H9 (cell line): ENCODE results near the gene CDK2. TPM values are rescaled to one million over a fixed set of nuclear protein-coding genes. Genes with fewer than 3 reads are reported as not detected.

Experiments used
- DNase-seq: peaks from one replicate; pipeline ENCODE4 v3.0.0-alpha.2; 2017
- H2AFZ ChIP-seq: one replicate; pipeline ENCODE4 v1.6.1; 2013; ENCODE audit warnings: mild to moderate bottlenecking, low read length, control low read depth, moderate library complexity
- H2AK5ac ChIP-seq: 2 replicates; pipeline ENCODE4 v1.6.1; 2013; ENCODE audit warnings: low read length, control low read depth, mixed read lengths; ENCODE audit not compliant: insufficient read length
- H2BK120ac ChIP-seq: one replicate; pipeline ENCODE4 v1.6.1; 2013; ENCODE audit warnings: low read depth, mild to moderate bottlenecking, low read length, control low read depth, inconsistent platforms; ENCODE audit not compliant: poor library complexity, severe bottlenecking
- H2BK12ac ChIP-seq: 2 replicates; pipeline ENCODE4 v1.6.1; 2013; ENCODE audit warnings: low read length, control low read depth, mixed read lengths, low read depth; ENCODE audit not compliant: insufficient read length
- H2BK15ac ChIP-seq: 2 replicates; pipeline ENCODE4 v1.6.1; 2013; ENCODE audit warnings: low read depth, low read length, control low read depth
- H2BK20ac ChIP-seq: one replicate; pipeline ENCODE4 v1.6.1; 2013; ENCODE audit warnings: low read depth, mild to moderate bottlenecking, low read length, control low read depth, inconsistent platforms; ENCODE audit not compliant: poor library complexity, severe bottlenecking
- H2BK5ac ChIP-seq: 2 replicates; pipeline ENCODE4 v1.6.1; 2013; ENCODE audit warnings: low read length, control low read depth, mixed read lengths; ENCODE audit not compliant: insufficient read length
- H3K14ac ChIP-seq: 2 replicates; pipeline ENCODE4 v1.6.1; 2013; ENCODE audit warnings: low read length, control low read depth; ENCODE audit not compliant: insufficient read depth
- H3K18ac ChIP-seq: 2 replicates; pipeline ENCODE4 v1.6.1; 2013; ENCODE audit warnings: low read depth, mild to moderate bottlenecking, mixed read lengths, low read length, control low read depth; ENCODE audit not compliant: insufficient read length
- H3K23ac ChIP-seq: 2 replicates; pipeline ENCODE4 v1.6.1; 2013; ENCODE audit warnings: low read length, control low read depth, mixed read lengths, low read depth; ENCODE audit not compliant: insufficient read length
- H3K23me2 ChIP-seq: 2 replicates; pipeline ENCODE4 v1.6.1; 2013; ENCODE audit warnings: low read depth, mild to moderate bottlenecking, mixed read lengths, low read length, control low read depth; ENCODE audit not compliant: insufficient read length, poor library complexity, severe bottlenecking
- H3K27ac ChIP-seq: 2 replicates; pipeline ENCODE4 v1.5.1; 2013; ENCODE audit warnings: low read length, control low read depth, mixed read lengths, low read depth; ENCODE audit not compliant: insufficient read length
- H3K27me3 ChIP-seq: 2 replicates; pipeline ENCODE4 v1.6.1; 2013; ENCODE audit warnings: low read length, control low read depth, inconsistent platforms; ENCODE audit not compliant: insufficient read depth
- H3K4ac ChIP-seq: 2 replicates; pipeline ENCODE4 v1.6.1; 2013; ENCODE audit warnings: low read depth, mild to moderate bottlenecking, control low read depth, inconsistent platforms, low read length, moderate library complexity
- H3K4me1 ChIP-seq: 2 replicates; pipeline ENCODE4 v1.6.1; 2013; ENCODE audit warnings: low read length, control low read depth, inconsistent platforms; ENCODE audit not compliant: insufficient read depth
- H3K4me2 ChIP-seq: 2 replicates; pipeline ENCODE4 v1.6.1; 2013; ENCODE audit warnings: low read length, control low read depth, mixed read lengths; ENCODE audit not compliant: insufficient read length, insufficient read depth
- H3K56ac ChIP-seq: 2 replicates; pipeline ENCODE4 v1.6.1; 2013; ENCODE audit warnings: low read depth, mild to moderate bottlenecking, mixed read lengths, low read length, control low read depth; ENCODE audit not compliant: insufficient read length
- H3K79me1 ChIP-seq: 2 replicates; pipeline ENCODE4 v1.6.1; 2013; ENCODE audit warnings: low read depth, mild to moderate bottlenecking, moderate library complexity, low read length, control low read depth, inconsistent platforms; ENCODE audit not compliant: insufficient read depth, poor library complexity, severe bottlenecking
- H3K79me2 ChIP-seq: 2 replicates; pipeline ENCODE4 v1.6.1; 2013; ENCODE audit warnings: low read length, control low read depth, inconsistent platforms; ENCODE audit not compliant: insufficient read depth
- H3K9ac ChIP-seq: 2 replicates; pipeline ENCODE4 v1.6.1; 2013; ENCODE audit warnings: low read length, control low read depth, mixed read lengths; ENCODE audit not compliant: insufficient read length; ENCODE audit errors: extremely low read depth
- H3K9me3 ChIP-seq: one replicate; pipeline ENCODE4 v1.6.1; 2013; ENCODE audit warnings: low read depth, low read length, inconsistent platforms; ENCODE audit not compliant: control insufficient read depth
- H3T11ph ChIP-seq: one replicate; pipeline ENCODE4 v1.6.1; 2013; ENCODE audit warnings: mild to moderate bottlenecking, low read length, control low read depth, inconsistent platforms
- H4K20me1 ChIP-seq: one replicate; pipeline ENCODE4 v1.6.1; 2013; ENCODE audit not compliant: control insufficient read depth, insufficient read length, insufficient read depth
- H4K5ac ChIP-seq: 2 replicates; pipeline ENCODE4 v1.6.1; 2013; ENCODE audit warnings: low read depth, mild to moderate bottlenecking, mixed read lengths, low read length, control low read depth; ENCODE audit not compliant: insufficient read length
- H4K8ac ChIP-seq: replicated peaks from 2 replicates; pipeline ENCODE4 v1.6.1; 2013; ENCODE audit warnings: low read length, control low read depth, mixed read lengths, low read depth; ENCODE audit not compliant: insufficient read length
- H4K91ac ChIP-seq: 2 replicates; pipeline ENCODE4 v1.6.1; 2013; ENCODE audit warnings: low read depth, mild to moderate bottlenecking, moderate library complexity, mixed read lengths, low read length, control low read depth; ENCODE audit not compliant: insufficient read length
- H3K27ac Mint-ChIP-seq, 3 experiments: 2 replicates in 2 of 3; 3 replicates in 1 of 3; pipeline ENCODE4 v1.8.0; 2020 to 2021; ENCODE audit warnings: mixed read lengths in 3 of 3, mild to moderate bottlenecking in 1 of 3, moderate library complexity in 1 of 3
- H3K27me3 Mint-ChIP-seq: 2 replicates; pipeline ENCODE4 v1.8.0; 2021; ENCODE audit warnings: low read depth, mild to moderate bottlenecking, moderate library complexity, mixed read lengths
- H3K36me3 Mint-ChIP-seq, 3 experiments: 2 replicates in 2 of 3; 3 replicates in 1 of 3; pipeline ENCODE4 v1.8.0; 2020 to 2021; ENCODE audit warnings: low read depth in 3 of 3, mixed read lengths in 3 of 3; ENCODE audit not compliant: insufficient read depth in 1 of 3
- H3K4me1 Mint-ChIP-seq, 2 experiments: 2 replicates each; pipeline ENCODE4 v1.8.0; 2020; ENCODE audit warnings: mixed read lengths in 2 of 2
- H3K4me3 Mint-ChIP-seq, 2 experiments: 2 replicates in 1 of 2; 3 replicates in 1 of 2; pipeline ENCODE4 v1.8.0; 2020 to 2021; ENCODE audit warnings: mild to moderate bottlenecking in 2 of 2, mixed read lengths in 2 of 2, moderate library complexity in 1 of 2
- H3K9me3 Mint-ChIP-seq, 2 experiments: 2 replicates in 1 of 2; 3 replicates in 1 of 2; pipeline ENCODE4 v1.8.0; 2020; ENCODE audit warnings: mild to moderate bottlenecking in 2 of 2, mixed read lengths in 2 of 2, moderate library complexity in 1 of 2
- CTCF ChIP-seq: fragments of 200-600 bp; sonication (generic); conservative IDR thresholded peaks from 3 replicates; pipeline ENCODE4 v1.8.0; 2021; ENCODE audit warnings: antibody characterized with exemption, mild to moderate bottlenecking
- WGBS: extraction: QIAGEN DNeasy Blood & Tissue Kit; methylation state at CpG from one replicate; pipeline ENCODE4 v1.1.7; 2013; ENCODE audit warnings: missing lambda C conversion rate, low lambda C conversion rate, mixed read lengths; ENCODE audit not compliant: insufficient read length; ENCODE audit errors: extremely low coverage; 5-methylcytosine and 5-hydroxymethylcytosine counted together
- total RNA-seq: library from RNA; stranded (reverse); gene quantifications from 2 replicates; pipeline ENCODE4 v1.2.1, GENCODE V29; 2021

The CDK2 gene
- total RNA-seq, 1 experiment from 2014 or later = 60.8 TPM

- Histone ChIP-seq H2BK12ac (no peak overlapping the region), H3K23ac (no peak overlapping the region), H3T11ph (no peak overlapping the region), H2BK5ac (no peak overlapping the region), H4K5ac (no peak overlapping the region), H3K4ac (no peak overlapping the region), H3K23me2 (no peaks in the 10 kb centered on the region), H4K91ac (no peak overlapping the region), H3K14ac (no peak overlapping the region), H2BK120ac (no peak overlapping the region), H3K79me1 (no peaks in the 10 kb centered on the region), H3K56ac (no peak overlapping the region), H2AFZ (no peak overlapping the region), H2AK5ac (no peak overlapping the region), H3K27me3 (no peaks in the 10 kb centered on the region), H3K18ac (no peak overlapping the region), H3K4me1 (no peaks in the 10 kb centered on the region), H3K9me3 (no peaks in the 10 kb centered on the region), H2BK20ac (no peak overlapping the region), H3K9ac (no peak overlapping the region), H4K8ac (no peak overlapping the region), H4K20me1 (no peaks in the 10 kb centered on the region), H3K79me2 (0 out of 2 replicates have a peak, but pooled peaks cover 3% of the 10 kb centered on the region), H3K27ac (no peak overlapping the region), H2BK15ac (no peak overlapping the region), H3K4me2 (no peak overlapping the region)
- no peak for DNase-seq
- H3K27ac Mint-ChIP-seq = no peak overlapping the region
- no peak overlapping the region for H3K4me3 Mint-ChIP-seq
- WGBS = no CpG with 5 or more reads among the region's 3 CpGs
- peaks cover 16 to 64% (median 55%) of the 10 kb centered on the region in 3 experiments; a peak in 6 of 7 replicates for H3K36me3 Mint-ChIP-seq
- H3K27me3 Mint-ChIP-seq = no peaks in the 10 kb centered on the region
- TF ChIP-seq CTCF = no peak
- H3K9me3 Mint-ChIP-seq = no peaks in the 10 kb centered on the region; a peak in 1 of 5 replicates
- no peaks in the 10 kb centered on the region for H3K4me1 Mint-ChIP-seq
Measured at GRCh38 chr12:55982319-55982936, 15.8 kb downstream of the CDK2 start.
